IPS-20b (cell line): ENCODE measurements around the gene GOT1.

Experiments
- H3K27ac ChIP-seq: one replicate; pipeline ENCODE4 v1.5.1; 2013; ENCODE audit warnings: low read length
- H3K27me3 ChIP-seq: 2 replicates; pipeline ENCODE4 v1.6.1; 2013; ENCODE audit warnings: mild to moderate bottlenecking, low read length, inconsistent platforms; ENCODE audit not compliant: insufficient read depth
- H3K36me3 ChIP-seq: 2 replicates; pipeline ENCODE4 v1.6.1; 2013; ENCODE audit warnings: low read depth, mild to moderate bottlenecking, inconsistent platforms, low read length, moderate library complexity; ENCODE audit not compliant: insufficient read depth
- H3K4me1 ChIP-seq: 2 replicates; pipeline ENCODE4 v1.6.1; 2013; ENCODE audit warnings: mild to moderate bottlenecking, control low read depth, inconsistent platforms, low read length, moderate library complexity; ENCODE audit not compliant: insufficient read depth
- H3K4me3 ChIP-seq: 2 replicates; pipeline ENCODE4 v1.5.1; 2013; ENCODE audit warnings: mild to moderate bottlenecking, low read length, inconsistent platforms
- H3K9ac ChIP-seq: 2 replicates; pipeline ENCODE4 v1.6.1; 2013; ENCODE audit warnings: low read depth, mild to moderate bottlenecking, inconsistent platforms, low read length, moderate library complexity
- H3K9me3 ChIP-seq: 2 replicates; pipeline ENCODE4 v1.6.1; 2013; ENCODE audit warnings: mild to moderate bottlenecking, low read depth, low read length, inconsistent platforms; ENCODE audit not compliant: insufficient read depth

GOT1 gene

GRCh38 chr10:99418910-99419624, 11.4 kb downstream of the GOT1 start:
- Histone ChIP-seq H3K27ac (no peak overlapping the region), H3K4me1 (no peaks in the 10 kb centered on the region), H3K36me3 (peaks cover 31% of the 10 kb centered on the region), H3K4me3 (no peak overlapping the region), H3K9me3 (no peaks in the 10 kb centered on the region), H3K9ac (no peak overlapping the region), H3K27me3 (no peaks in the 10 kb centered on the region)

- H3K4me1 ChIP-seq = no peaks in the 10 kb centered on the region
- no peak overlapping the region for H3K9ac ChIP-seq
- H3K27ac ChIP-seq = no peak overlapping the region
- H3K36me3 ChIP-seq = peaks cover 7% of the 10 kb centered on the region; the same call in 1 of the 2 replicates
- no peaks in the 10 kb centered on the region for H3K27me3 ChIP-seq
- H3K9me3 ChIP-seq = no peaks in the 10 kb centered on the region
- H3K4me3 ChIP-seq = no peak overlapping the region
Measured at GRCh38 chr10:99412099-99412498, 18.3 kb downstream of the GOT1 start.

- Histone ChIP-seq H3K27ac (no peak overlapping the region), H3K9ac (no peak overlapping the region), H3K9me3 (no peaks in the 10 kb centered on the region), H3K27me3 (no peaks in the 10 kb centered on the region), H3K4me1 (no peaks in the 10 kb centered on the region), H3K36me3 (peaks cover 12% of the 10 kb centered on the region), H3K4me3 (no peak overlapping the region)
Measured at GRCh38 chr10:99411546-99411945, 18.9 kb downstream of the GOT1 start.

- H3K36me3 ChIP-seq = peaks cover 18% of the 10 kb centered on the region
- H3K9me3 ChIP-seq = no peaks in the 10 kb centered on the region
- H3K27me3 ChIP-seq = no peaks in the 10 kb centered on the region
- H3K4me1 ChIP-seq = no peaks in the 10 kb centered on the region
- no peak overlapping the region for H3K9ac ChIP-seq
- no peak overlapping the region for H3K27ac ChIP-seq
- H3K4me3 ChIP-seq = no peak overlapping the region
Measured at GRCh38 chr10:99410876-99411275, 19.5 kb downstream of the GOT1 start.

- H3K36me3 ChIP-seq = peaks cover 23% of the 10 kb centered on the region
- no peaks in the 10 kb centered on the region for H3K27me3 ChIP-seq
- H3K27ac ChIP-seq = no peak overlapping the region
- H3K9ac ChIP-seq = no peak overlapping the region
- no peaks in the 10 kb centered on the region for H3K9me3 ChIP-seq
- no peak overlapping the region for H3K4me3 ChIP-seq
- no peaks in the 10 kb centered on the region for H3K4me1 ChIP-seq
Measured at GRCh38 chr10:99410146-99410545, 20.3 kb downstream of the GOT1 start.

- H3K9ac ChIP-seq = no peak overlapping the region
- no peaks in the 10 kb centered on the region for H3K4me1 ChIP-seq
- no peaks in the 10 kb centered on the region for H3K27me3 ChIP-seq
- peaks cover 52% of the 10 kb centered on the region for H3K36me3 ChIP-seq
- H3K9me3 ChIP-seq = no peaks in the 10 kb centered on the region
- H3K4me3 ChIP-seq = no peak overlapping the region
- no peak overlapping the region for H3K27ac ChIP-seq
Measured at GRCh38 chr10:99406149-99406548, 24.3 kb downstream of the GOT1 start.

- no peak overlapping the region for H3K27ac ChIP-seq
- no peaks in the 10 kb centered on the region for H3K9me3 ChIP-seq
- peaks cover 64% of the 10 kb centered on the region for H3K36me3 ChIP-seq
- no peak overlapping the region for H3K4me3 ChIP-seq
- H3K9ac ChIP-seq = no peak overlapping the region
- no peaks in the 10 kb centered on the region for H3K27me3 ChIP-seq
- H3K4me1 ChIP-seq = no peaks in the 10 kb centered on the region
Measured at GRCh38 chr10:99403674-99404073, 26.8 kb downstream of the GOT1 start.

GRCh38 chr10:99399664-99400063, 30.8 kb downstream of the GOT1 start:
- Histone ChIP-seq H3K36me3 (peaks cover 76% of the 10 kb centered on the region), H3K9me3 (no peaks in the 10 kb centered on the region), H3K27me3 (no peaks in the 10 kb centered on the region), H3K27ac (no peak overlapping the region), H3K4me1 (peaks cover 17% of the 10 kb centered on the region), H3K9ac (no peak overlapping the region), H3K4me3 (no peak overlapping the region)

GRCh38 chr10:99396471-99396870, 34.0 kb downstream of the GOT1 start:
- peaks cover 50% of the 10 kb centered on the region for H3K36me3 ChIP-seq
- H3K27ac ChIP-seq = no peak overlapping the region
- peaks cover 30% of the 10 kb centered on the region for H3K4me1 ChIP-seq
- H3K4me3 ChIP-seq = no peak overlapping the region
- no peaks in the 10 kb centered on the region for H3K27me3 ChIP-seq
- no peak overlapping the region for H3K9ac ChIP-seq
- H3K9me3 ChIP-seq = no peaks in the 10 kb centered on the region

- Histone ChIP-seq H3K36me3 (peaks cover 46% of the 10 kb centered on the region), H3K4me3 (no peak overlapping the region), H3K27me3 (no peaks in the 10 kb centered on the region), H3K9ac (no peak overlapping the region), H3K27ac (no peak overlapping the region), H3K4me1 (peaks cover 30% of the 10 kb centered on the region), H3K9me3 (no peaks in the 10 kb centered on the region)
Measured at GRCh38 chr10:99395750-99396445, 34.5 kb downstream of the GOT1 start.

- H3K4me1 ChIP-seq = peaks cover 30% of the 10 kb centered on the region
- H3K27ac ChIP-seq = no peak overlapping the region
Measured at GRCh38 chr10:99394761-99395386, 35.5 kb downstream of the GOT1 start.

GRCh38 chr10:99394256-99394655, 36.2 kb downstream of the GOT1 start:
- Histone ChIP-seq H3K27me3 (no peaks in the 10 kb centered on the region), H3K9me3 (no peaks in the 10 kb centered on the region), H3K4me1 (peaks cover 30% of the 10 kb centered on the region), H3K9ac (no peak overlapping the region), H3K27ac (no peak overlapping the region), H3K36me3 (peaks cover 34% of the 10 kb centered on the region), H3K4me3 (no peak overlapping the region)

More at GRCh38 chr10:99394761-99395386, 35.5 kb downstream of the GOT1 start:
- H3K36me3 ChIP-seq = peaks cover 40% of the 10 kb centered on the region
- no peaks in the 10 kb centered on the region for H3K9me3 ChIP-seq
- H3K9ac ChIP-seq = no peak overlapping the region
- H3K27me3 ChIP-seq = no peaks in the 10 kb centered on the region
- no peak overlapping the region for H3K4me3 ChIP-seq
